GM18870 (cell line): ENCODE results near the gene MS4A3.
"Not testable (repeated sequence)": the region's sequence is repeated elsewhere in the genome, so short reads cannot be mapped to it uniquely, and the experiment has no call there.

Experiments used
- ATAC-seq: cut with Tn5 transposase; IDR thresholded peaks from one replicate; pipeline ENCODE4 v1.9.1; 2021; ENCODE audit warnings: moderate library complexity; ENCODE audit not compliant: unreplicated experiment

Gene MS4A3

GRCh38 chr11:60088364-60088763, 31.9 kb downstream of the MS4A3 start, which contains the start of gene MS4A2:
TSS of gene MS4A2 (plus strand) at chr11:60088664. CDS start at chr11:60088766, 102 bp downstream.
- no peak for ATAC-seq

GRCh38 chr11:60095477-60096120, 39.1 kb downstream of the MS4A3 start:
- no peak for ATAC-seq

GRCh38 chr11:60097189-60097588, 40.7 kb downstream of the MS4A3 start:
- no peak for ATAC-seq

GRCh38 chr11:60098508-60098907, 42.0 kb downstream of the MS4A3 start:
- peak; percentile 91 for ATAC-seq

GRCh38 chr11:60100516-60100915, 44.1 kb downstream of the MS4A3 start:
- ATAC-seq: no peak

- ATAC-seq: not testable (repeated sequence)
These were observed 44.9 kb downstream of the MS4A3 start for GRCh38 chr11:60101368-60101767.

GRCh38 chr11:60104471-60105115, 48.1 kb downstream of the MS4A3 start:
- ATAC-seq: not testable (repeated sequence)

- not testable (repeated sequence) for ATAC-seq
These were observed 52.2 kb downstream of the MS4A3 start for GRCh38 chr11:60108631-60109030.

- no peak for ATAC-seq
These were observed 55.3 kb downstream of the MS4A3 start for GRCh38 chr11:60111793-60112192.

- ATAC-seq: no peak
These were observed 60.7 kb downstream of the MS4A3 start for GRCh38 chr11:60116996-60117790.

GRCh38 chr11:60118338-60118737, 61.9 kb downstream of the MS4A3 start:
- no peak for ATAC-seq

GRCh38 chr11:60119710-60120109, 63.2 kb downstream of the MS4A3 start:
- no peak for ATAC-seq
